Bone marrow (tissue), 2 donors: Measurements from ENCODE around the gene FMN1.

Source experiments
- DNase-seq, 2 donors: peaks; one replicate each; lab custom pipeline; 2025; lab: John Stamatoyannopoulos, UW

Gene FMN1

GRCh38 chr15:32823750-32824149 is 370.8 kb downstream of the FMN1 start:
- no peak for DNase-seq

- DNase-seq, result no peak
These were observed 371.8 kb downstream of the FMN1 start for GRCh38 chr15:32822739-32823138.

DNA sequence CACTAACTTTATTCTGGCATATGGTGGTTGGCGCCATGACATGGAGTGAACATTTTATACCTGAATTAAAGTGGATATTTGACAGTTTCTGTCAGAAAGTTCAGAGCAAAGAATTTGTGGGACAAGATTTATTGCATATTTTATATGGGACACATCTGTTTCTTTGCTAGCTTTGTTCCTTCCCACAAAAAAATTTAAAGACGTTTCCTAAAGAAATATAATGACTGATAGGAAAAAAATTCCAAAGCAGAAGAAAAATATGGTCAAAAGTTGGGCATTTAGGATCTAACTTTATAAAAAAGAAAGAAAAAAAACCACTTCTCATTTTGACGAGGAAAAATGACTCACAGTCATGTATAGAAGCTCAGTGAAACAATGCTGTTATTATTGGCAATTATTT is 375.1 kb downstream of the FMN1 start:
- DNase-seq, result no peak

- DNase-seq, result no peak
These were observed 375.6 kb downstream of the FMN1 start for GRCh38 chr15:32818758-32819447.

DNA sequence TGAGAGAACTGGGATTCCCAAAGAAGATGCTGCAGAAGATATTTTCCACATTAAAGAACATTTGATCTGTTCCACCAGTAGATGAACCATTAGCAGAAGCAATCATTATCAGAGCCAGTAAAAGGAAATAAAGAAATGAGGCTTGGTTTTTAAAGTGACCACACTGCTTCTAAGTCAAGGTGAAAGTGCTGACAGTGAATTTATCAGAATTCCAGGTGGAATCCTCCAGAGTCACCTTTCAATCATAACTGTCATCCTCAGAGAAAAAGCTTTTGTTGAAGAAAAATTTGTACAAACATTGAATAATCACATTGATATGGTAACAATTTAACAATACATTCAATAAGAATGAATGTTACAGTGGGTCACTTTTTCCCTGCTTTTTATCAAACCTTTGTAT is 376.9 kb downstream of the FMN1 start:
- no peak for DNase-seq

DNA sequence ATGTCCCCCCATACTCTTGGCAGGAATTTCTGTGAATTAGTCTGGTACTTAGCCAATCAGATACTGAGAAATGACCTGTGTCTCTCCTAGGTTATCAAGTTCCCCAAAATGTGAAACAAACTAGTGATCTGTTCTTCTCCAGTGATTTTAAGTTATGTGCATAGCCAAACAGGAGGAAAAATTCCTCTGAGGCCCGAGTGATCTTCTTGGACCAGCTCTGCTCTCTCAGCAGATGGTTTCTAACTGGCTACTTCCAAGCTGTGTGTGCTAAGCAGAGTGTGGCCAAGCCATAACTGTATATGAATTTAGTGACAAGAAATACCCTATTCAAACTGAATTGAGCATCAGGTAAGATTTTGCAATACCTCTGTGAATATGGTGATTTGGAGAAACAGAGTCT is 387.2 kb downstream of the FMN1 start:
- no peak for DNase-seq

GRCh38 chr15:32803631-32804030 is 390.9 kb downstream of the FMN1 start:
- no peak for DNase-seq

DNA sequence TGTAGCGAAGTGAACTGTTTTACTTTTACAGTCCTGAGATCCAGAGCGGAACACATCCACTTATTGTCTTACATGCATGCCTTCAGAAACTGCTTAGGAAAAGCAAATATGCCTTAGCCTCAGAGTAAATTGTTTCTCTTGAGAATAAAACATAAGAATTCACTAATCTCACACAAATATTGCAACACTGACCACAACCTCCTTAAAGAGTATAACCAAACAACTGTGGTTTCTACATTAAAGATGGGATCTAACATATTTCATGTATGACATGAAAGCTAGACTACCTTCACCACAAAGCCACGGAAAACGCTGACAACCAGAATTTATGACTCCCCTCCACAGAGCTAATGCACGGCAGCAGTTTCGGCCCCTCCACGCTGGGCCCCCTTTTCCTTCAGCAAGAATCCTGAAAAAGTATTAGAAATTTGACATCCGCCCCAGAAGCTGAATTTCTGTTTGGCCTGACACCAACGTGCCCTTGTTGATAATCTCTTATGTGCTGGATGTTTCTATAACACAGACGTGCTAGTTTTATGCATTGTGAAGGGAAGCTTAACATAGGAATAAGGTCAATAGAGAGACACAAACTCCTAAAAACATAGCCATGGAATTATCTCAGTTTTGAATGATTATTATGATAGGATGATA is 392.1 kb downstream of the FMN1 start:
- no peak for DNase-seq

- no peak for DNase-seq
These were observed 394.5 kb downstream of the FMN1 start for GRCh38 chr15:32799936-32800535.

DNA sequence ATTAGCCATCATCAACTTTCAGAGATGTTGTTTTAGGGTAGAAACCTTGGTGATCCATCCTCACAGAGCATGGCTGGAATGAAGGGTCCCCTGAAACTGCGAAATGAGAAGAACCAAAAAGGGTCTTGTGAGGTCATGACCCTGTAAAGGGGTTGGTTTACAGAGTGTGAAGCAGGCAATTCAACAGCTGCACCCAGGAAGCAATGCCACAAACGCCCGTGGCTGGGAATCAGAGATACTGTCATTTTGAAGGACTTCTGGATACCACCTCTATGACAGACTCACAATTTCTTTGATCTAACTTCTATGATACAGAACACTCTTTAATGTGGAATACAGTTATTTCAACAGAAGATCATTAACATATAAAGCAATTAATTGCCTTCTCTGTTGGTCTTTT is 397.7 kb downstream of the FMN1 start:
- DNase-seq, result no peak

DNA sequence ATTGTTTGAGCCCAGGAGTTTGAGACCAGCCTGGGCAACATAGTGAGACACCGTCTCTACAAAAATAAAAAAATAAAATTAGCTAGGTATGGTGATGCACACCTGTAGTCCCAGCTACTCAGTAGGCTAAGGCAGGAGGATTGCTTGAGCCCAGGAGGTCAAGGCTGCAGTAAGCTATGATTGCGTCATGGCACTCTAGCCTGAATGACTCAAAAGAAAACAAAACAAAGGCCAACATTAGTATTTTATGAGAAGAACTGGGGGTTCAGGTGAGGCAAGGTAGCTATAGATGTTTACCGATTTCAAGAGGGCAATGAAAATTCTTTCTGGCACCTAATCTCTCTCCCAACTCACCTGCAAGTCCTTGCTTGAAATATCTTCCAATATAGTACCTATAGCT is 399.5 kb downstream of the FMN1 start:
- no peak for DNase-seq

DNA sequence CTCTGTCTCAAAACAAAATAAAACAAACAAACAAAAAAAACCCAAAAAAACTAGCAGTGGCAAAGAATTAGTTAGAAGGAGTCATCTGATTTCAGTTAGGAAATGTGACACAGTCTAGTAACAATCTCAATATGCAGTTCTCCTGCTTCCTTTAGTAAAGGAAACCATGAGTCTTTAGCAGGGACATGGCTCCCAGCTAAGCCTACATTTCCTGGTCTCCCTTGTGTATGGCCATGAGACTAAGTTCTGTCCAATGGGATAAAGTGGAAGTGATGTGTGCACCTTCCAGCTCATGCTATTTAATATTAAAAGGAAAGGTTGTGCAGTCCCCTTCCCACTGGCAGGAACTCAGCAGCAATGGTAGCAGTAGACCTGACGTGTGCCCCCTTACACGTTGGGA is 402.1 kb downstream of the FMN1 start:
- DNase-seq, result no peak

- DNase-seq, result no peak
These were observed 404.0 kb downstream of the FMN1 start for GRCh38 chr15:32790352-32790999.

- DNase-seq, result no peak
These were observed 406.6 kb downstream of the FMN1 start for GRCh38 chr15:32787949-32788348.

- DNase-seq, result no peak
These were observed 407.6 kb downstream of the FMN1 start for GRCh38 chr15:32786906-32787305.

GRCh38 chr15:32784581-32784980 is 409.9 kb downstream of the FMN1 start:
- no peak for DNase-seq

GRCh38 chr15:32781781-32782180 is 412.7 kb downstream of the FMN1 start:
- DNase-seq, result no peak

GRCh38 chr15:32778391-32779176 is 415.9 kb downstream of the FMN1 start:
- DNase-seq, result no peak

DNA sequence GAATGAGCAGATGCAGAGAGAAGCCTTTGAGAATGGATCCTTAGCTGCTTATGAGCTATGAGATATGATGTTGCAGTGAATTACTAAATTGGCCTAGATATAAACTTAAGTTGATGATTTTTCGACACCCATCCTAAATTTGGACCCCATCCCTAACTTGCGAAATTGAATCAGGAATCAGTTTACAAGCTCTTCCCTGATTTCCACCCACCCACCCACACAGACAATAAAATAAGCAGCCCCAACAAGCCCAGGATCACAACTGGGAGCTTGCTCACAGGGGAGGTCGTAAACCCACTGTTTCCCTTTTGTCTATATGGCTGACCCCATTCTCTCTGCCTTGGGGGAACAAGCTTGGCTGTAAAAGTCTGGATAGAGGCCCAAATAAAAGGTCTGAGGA is 419.4 kb downstream of the FMN1 start:
- DNase-seq, result no peak

DNA sequence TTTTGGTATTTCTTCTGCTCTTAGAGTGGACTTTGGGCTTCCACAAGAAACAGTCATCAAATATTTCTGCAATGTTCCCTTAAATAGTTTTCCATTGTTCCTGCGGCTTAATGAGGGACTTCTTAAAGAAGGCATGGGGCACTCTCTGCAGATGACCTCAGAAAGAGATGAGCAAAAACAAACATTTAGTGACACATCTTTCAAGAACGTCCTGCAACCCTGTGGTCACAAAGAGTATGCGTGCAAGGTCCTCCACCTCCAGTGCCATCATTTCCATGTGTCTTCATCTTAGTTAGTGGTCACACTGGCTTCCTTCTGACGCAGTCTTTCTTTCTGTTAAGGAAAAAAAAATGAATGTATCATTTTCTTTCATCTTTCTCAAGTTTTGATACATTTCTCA is 420.5 kb downstream of the FMN1 start:
- no peak for DNase-seq

DNA sequence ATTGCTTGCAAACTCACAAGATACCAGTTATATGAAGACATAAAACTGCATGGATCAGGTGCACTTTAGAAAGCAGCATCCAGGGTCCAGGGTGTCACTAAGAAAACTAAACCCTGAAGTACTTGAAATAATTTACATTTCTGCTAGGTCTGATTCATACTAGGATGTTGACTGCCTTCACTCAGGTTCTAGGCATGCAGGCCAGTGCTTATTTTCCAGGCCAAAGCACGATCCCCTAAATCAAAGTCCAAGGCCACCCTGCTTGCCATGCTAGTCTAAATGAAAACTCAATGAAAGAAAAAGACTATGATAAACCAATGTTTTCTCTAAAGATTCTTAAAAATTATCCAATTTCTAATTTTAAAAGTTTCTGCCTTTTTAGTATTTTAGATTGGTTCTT is 427.3 kb downstream of the FMN1 start:
- no peak for DNase-seq

- DNase-seq, result no peak
These were observed 428.4 kb downstream of the FMN1 start for GRCh38 chr15:32766101-32766500.
